K562 (cell line): ENCODE results near the gene VAMP4.

ENCODE experiments used
- BMI1 ChIP-seq: fragments of 150-350 bp; IDR thresholded peaks from 2 replicates; pipeline ENCODE4 v1.6.1; 2014; ENCODE audit warnings: low read length
- CREB1 ChIP-seq, 2 experiments: sonication (generic) in 1 of 2; formaldehyde crosslinking in 1 of 2; IDR thresholded peaks; 2 replicates each; pipeline versions ENCODE4 v1.6.1 to v1.8.0; 2012 to 2022; ENCODE audit warnings: inconsistent platforms in 1 of 2, mild to moderate bottlenecking in 1 of 2, missing genetic modification reagents in 1 of 2, moderate library complexity in 1 of 2
- ETV5 ChIP-seq: sonication (generic); formaldehyde crosslinking; IDR thresholded peaks from 2 replicates; pipeline ENCODE4 v1.4.0; 2020; ENCODE audit warnings: low read depth, mild to moderate bottlenecking, missing genetic modification reagents
- KDM1A ChIP-seq, 2 experiments: fragments of 450-650 bp; IDR thresholded peaks; 2 replicates each; pipeline ENCODE4 v1.6.1; 2016; ENCODE audit warnings: mild to moderate bottlenecking in 2 of 2
- NFXL1 ChIP-seq: fragments of 450-650 bp; formaldehyde crosslinking; IDR thresholded peaks from 2 replicates; pipeline ENCODE4 v1.4.0; 2021; ENCODE audit warnings: mild to moderate bottlenecking
- XRCC5 ChIP-seq: fragments of 200-400 bp; formaldehyde crosslinking; IDR thresholded peaks from 2 replicates; pipeline ENCODE4 v1.6.1; 2017; ENCODE audit warnings: low read depth, mild to moderate bottlenecking, low read length
- TF ChIP-seq, protein P1 (sequence below), 2 experiments: fragments of 200-800 bp in 1 of 2; sonication (Bioruptor generic) in 1 of 2; sonication (generic) in 1 of 2; formaldehyde crosslinking in 1 of 2; IDR thresholded peaks in 1 of 2; conservative IDR thresholded peaks in 1 of 2; 2 replicates each; pipeline versions ENCODE4 v1.5.0 to v1.6.1; 2016 to 2020; ENCODE audit warnings: missing compliant biosample characterization in 1 of 2, missing genetic modification characterization in 1 of 2, missing genetic modification reagents in 1 of 2
- TF ChIP-seq, protein P2 (sequence below): sonication (generic); formaldehyde crosslinking; IDR thresholded peaks from 2 replicates; pipeline ENCODE4 v1.9.0; 2022; ENCODE audit warnings: mild to moderate bottlenecking, missing genetic modification reagents
- TF ChIP-seq, protein P3 (sequence below), 3 experiments: fragments of 200-800 bp in 1 of 3; fragments of 250-450 bp in 1 of 3; fragments of 450-650 bp in 1 of 3; sonication (Bioruptor Pico) in 1 of 3; sonication (Bioruptor generic) in 1 of 3; formaldehyde crosslinking in 1 of 3; IDR thresholded peaks; 2 replicates each; pipeline versions ENCODE4 v1.6.1 to v1.8.0; 2016 to 2022; ENCODE audit warnings: mild to moderate bottlenecking in 2 of 3, missing genetic modification characterization in 2 of 3, missing compliant biosample characterization in 1 of 3, moderate library complexity in 1 of 3

DNA sequence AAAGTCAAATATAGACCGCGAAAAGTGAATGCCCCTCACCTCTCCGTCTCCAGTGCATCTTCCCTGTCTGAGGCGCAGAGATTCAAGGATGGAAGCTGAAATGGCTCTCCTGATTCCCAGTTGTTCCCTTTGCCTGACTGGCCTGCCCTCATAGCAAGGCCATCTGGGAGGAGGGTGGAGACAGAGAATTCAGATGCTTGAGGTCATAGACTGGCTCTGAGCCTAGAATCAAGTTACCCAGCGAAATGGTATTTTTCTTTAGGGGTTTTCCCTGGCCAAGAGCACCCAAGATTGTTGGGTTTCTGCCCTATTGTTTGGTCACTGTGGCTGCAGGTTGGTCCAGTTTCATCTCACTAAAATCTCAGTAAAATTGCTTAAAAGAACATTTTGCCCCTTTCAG lies 46.8 kb upstream of the VAMP4 start:
- TF ChIP-seq NFXL1 (no peak), KDM1A (IDR thresholded peaks at IDR 0.05) (no peak), ETV5 (CRISPR knock-in tag) (no peak), CREB1 (IDR thresholded peaks at IDR 0.05) (no peak), CREB1 (CRISPR knock-in tag; IDR thresholded peaks at IDR 0.05) (no peak), BMI1 (no peak), XRCC5 (no peak)
- TF ChIP-seq, protein P1, sequence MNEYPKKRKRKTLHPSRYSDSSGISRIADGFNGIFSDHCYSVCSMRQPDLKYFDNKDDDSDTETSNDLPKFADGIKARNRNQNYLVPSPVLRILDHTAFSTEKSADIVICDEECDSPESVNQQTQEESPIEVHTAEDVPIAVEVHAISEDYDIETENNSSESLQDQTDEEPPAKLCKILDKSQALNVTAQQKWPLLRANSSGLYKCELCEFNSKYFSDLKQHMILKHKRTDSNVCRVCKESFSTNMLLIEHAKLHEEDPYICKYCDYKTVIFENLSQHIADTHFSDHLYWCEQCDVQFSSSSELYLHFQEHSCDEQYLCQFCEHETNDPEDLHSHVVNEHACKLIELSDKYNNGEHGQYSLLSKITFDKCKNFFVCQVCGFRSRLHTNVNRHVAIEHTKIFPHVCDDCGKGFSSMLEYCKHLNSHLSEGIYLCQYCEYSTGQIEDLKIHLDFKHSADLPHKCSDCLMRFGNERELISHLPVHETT (CRISPR knock-in tag; conservative IDR thresholded peaks at IDR 0.05 in 1 of 2, IDR thresholded peaks at IDR 0.05 in 1 of 2), result no peak
- TF ChIP-seq, protein P2, sequence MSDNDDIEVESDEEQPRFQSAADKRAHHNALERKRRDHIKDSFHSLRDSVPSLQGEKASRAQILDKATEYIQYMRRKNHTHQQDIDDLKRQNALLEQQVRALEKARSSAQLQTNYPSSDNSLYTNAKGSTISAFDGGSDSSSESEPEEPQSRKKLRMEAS (CRISPR knock-in tag), result no peak
- TF ChIP-seq, protein P3, sequence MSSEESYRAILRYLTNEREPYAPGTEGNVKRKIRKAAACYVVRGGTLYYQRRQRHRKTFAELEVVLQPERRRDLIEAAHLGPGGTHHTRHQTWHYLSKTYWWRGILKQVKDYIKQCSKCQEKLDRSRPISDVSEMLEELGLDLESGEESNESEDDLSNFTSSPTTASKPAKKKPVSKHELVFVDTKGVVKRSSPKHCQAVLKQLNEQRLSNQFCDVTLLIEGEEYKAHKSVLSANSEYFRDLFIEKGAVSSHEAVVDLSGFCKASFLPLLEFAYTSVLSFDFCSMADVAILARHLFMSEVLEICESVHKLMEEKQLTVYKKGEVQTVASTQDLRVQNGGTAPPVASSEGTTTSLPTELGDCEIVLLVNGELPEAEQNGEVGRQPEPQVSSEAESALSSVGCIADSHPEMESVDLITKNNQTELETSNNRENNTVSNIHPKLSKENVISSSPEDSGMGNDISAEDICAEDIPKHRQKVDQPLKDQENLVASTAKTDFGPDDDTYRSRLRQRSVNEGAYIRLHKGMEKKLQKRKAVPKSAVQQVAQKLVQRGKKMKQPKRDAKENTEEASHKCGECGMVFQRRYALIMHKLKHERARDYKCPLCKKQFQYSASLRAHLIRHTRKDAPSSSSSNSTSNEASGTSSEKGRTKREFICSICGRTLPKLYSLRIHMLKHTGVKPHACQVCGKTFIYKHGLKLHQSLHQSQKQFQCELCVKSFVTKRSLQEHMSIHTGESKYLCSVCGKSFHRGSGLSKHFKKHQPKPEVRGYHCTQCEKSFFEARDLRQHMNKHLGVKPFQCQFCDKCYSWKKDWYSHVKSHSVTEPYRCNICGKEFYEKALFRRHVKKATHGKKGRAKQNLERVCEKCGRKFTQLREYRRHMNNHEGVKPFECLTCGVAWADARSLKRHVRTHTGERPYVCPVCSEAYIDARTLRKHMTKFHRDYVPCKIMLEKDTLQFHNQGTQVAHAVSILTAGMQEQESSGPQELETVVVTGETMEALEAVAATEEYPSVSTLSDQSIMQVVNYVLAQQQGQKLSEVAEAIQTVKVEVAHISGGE (CRISPR knock-in tag; IDR thresholded peaks at IDR 0.05), result no peak
